ENCODE measurements around the gene PAQR5.

Gene PAQR5

GRCh38 chr15:69402816-69403215, 104.1 kb downstream of the PAQR5 start:
- H3K4me2 ChIP-seq (ENCODE audit: low read length) = no peak overlapping the region
- no peak overlapping the region for H3K4me3 ChIP-seq (ENCODE audit: low read length)
- peaks cover 12% of the 10 kb centered on the region for H3K36me3 ChIP-seq (ENCODE audit: insufficient read depth, low read length)
- H3K9me3 ChIP-seq (replicated peaks; ENCODE audit: low read length) = no peaks in the 10 kb centered on the region
- H3K27me3 ChIP-seq (ENCODE audit: control insufficient read depth, insufficient read depth, low read length) = no peaks in the 10 kb centered on the region
- H3K9ac ChIP-seq (ENCODE audit: low read depth, low read length) = no peak overlapping the region
- peaks cover 34% of the 10 kb centered on the region for H3K4me1 ChIP-seq (ENCODE audit: control insufficient read depth, insufficient read depth, low read length)

- peaks cover 30% of the 10 kb centered on the region for H3K4me1 ChIP-seq (ENCODE audit: control insufficient read depth, insufficient read depth, low read length)
- no peaks in the 10 kb centered on the region for H3K27me3 ChIP-seq (ENCODE audit: control insufficient read depth, insufficient read depth, low read length)
- H3K9ac ChIP-seq (ENCODE audit: low read depth, low read length) = peak overlapping the region; percentile 2
- H3K36me3 ChIP-seq (ENCODE audit: insufficient read depth, low read length) = peaks cover 12% of the 10 kb centered on the region
- H3K9me3 ChIP-seq (replicated peaks; ENCODE audit: low read length) = no peaks in the 10 kb centered on the region
- H3K4me3 ChIP-seq (ENCODE audit: low read length) = peak overlapping the region; percentile 3
- peak overlapping the region; percentile 49 for H3K4me2 ChIP-seq (ENCODE audit: low read length)
These were observed 104.9 kb downstream of the PAQR5 start for GRCh38 chr15:69403594-69403993.

- Histone ChIP-seq H3K27me3 (ENCODE audit: control insufficient read depth, insufficient read depth, low read length) (no peaks in the 10 kb centered on the region), H3K36me3 (ENCODE audit: insufficient read depth, low read length) (peaks cover 9% of the 10 kb centered on the region), H3K4me2 (ENCODE audit: low read length) (no peak overlapping the region), H3K4me1 (ENCODE audit: control insufficient read depth, insufficient read depth, low read length) (peaks cover 29% of the 10 kb centered on the region), H3K4me3 (ENCODE audit: low read length) (no peak overlapping the region), H3K9ac (ENCODE audit: low read depth, low read length) (no peak overlapping the region), H3K9me3 (replicated peaks; ENCODE audit: low read length) (no peaks in the 10 kb centered on the region)
These were observed 106.4 kb downstream of the PAQR5 start for GRCh38 chr15:69405110-69405509.

DNA sequence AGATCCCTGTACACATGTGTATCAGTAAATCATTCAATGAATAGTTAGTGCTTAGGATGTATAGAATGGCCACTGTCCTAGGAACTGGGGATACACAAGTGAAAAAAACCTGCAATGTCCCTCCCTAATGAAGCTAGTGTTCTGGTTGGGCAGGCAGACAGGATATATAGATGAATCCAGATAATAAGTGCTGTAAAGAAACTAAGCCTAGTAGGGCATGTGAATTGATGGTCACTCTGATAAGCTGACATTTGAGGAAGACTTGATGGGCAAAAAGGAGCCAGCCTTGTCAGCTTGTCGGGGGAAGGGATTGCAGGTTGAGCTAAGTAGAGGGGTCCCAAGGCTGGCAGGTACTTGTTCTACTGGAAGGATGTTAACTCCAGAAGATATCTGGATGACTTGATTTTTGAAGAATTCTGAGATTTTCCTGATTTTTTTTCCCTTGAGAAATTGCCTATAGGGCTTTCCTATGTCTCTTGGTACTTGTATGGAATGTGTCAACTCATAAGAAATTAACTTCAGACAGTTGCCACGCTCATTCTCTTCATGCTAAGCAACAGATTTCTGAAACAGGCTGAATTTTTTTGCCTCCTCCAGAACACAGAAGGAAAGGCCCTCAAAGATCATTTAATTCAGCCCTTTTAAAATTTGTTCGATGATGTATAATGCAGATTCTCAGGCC, 109.1 kb downstream of the PAQR5 start:
- Histone ChIP-seq H3K36me3 (ENCODE audit: insufficient read depth, low read length) (peaks cover 11% of the 10 kb centered on the region), H3K4me1 (ENCODE audit: control insufficient read depth, insufficient read depth, low read length) (peaks cover 31% of the 10 kb centered on the region), H3K4me3 (ENCODE audit: low read length) (no peak overlapping the region), H3K9ac (ENCODE audit: low read depth, low read length) (no peak overlapping the region), H3K9me3 (replicated peaks; ENCODE audit: low read length) (no peaks in the 10 kb centered on the region), H3K4me2 (ENCODE audit: low read length) (no peak overlapping the region), H3K27me3 (ENCODE audit: control insufficient read depth, insufficient read depth, low read length) (no peaks in the 10 kb centered on the region)

- H3K4me1 ChIP-seq (ENCODE audit: control insufficient read depth, insufficient read depth, low read length) = peaks cover 27% of the 10 kb centered on the region
- H3K27me3 ChIP-seq (ENCODE audit: control insufficient read depth, insufficient read depth, low read length) = no peaks in the 10 kb centered on the region
- H3K4me2 ChIP-seq (ENCODE audit: low read length) = no peak overlapping the region
- H3K4me3 ChIP-seq (ENCODE audit: low read length) = no peak overlapping the region
- H3K9ac ChIP-seq (ENCODE audit: low read depth, low read length) = no peak overlapping the region
- H3K36me3 ChIP-seq (ENCODE audit: insufficient read depth, low read length) = peaks cover 11% of the 10 kb centered on the region
- no peaks in the 10 kb centered on the region for H3K9me3 ChIP-seq (replicated peaks; ENCODE audit: low read length)
These were observed 110.1 kb downstream of the PAQR5 start for GRCh38 chr15:69408841-69409240.

DNA sequence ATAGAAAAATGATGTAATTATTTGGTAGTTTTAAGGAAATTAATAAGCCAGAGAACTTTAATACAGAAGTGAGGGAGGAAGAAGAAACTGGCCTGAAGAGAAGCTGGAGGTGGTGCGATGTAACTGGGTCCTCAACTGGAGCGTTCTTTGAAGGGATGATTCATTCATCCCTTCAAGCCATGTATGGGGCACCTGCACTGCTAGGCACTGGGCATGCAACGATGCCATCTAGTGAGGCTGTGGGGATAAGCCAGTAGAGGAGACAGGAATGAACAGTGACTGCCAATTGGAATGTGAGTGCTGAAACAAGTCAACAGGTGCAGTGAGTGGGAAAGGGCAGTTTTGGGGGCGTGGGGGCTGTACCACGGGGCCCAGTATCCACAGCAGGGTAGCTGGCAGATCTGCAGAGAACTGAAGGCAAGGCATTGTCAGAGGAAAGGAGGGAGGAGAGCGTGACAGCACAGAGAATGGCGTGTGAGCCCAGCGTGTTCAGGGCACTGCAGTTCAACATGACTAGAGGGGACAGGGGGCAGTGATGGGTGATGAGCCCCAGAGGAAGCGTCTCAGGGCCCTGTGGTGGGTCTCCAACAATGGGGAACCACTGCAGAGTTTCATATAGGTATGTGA, 111.6 kb downstream of the PAQR5 start:
- Histone ChIP-seq H3K9ac (ENCODE audit: low read depth, low read length) (no peak overlapping the region), H3K4me1 (ENCODE audit: control insufficient read depth, insufficient read depth, low read length) (peaks cover 16% of the 10 kb centered on the region), H3K27me3 (ENCODE audit: control insufficient read depth, insufficient read depth, low read length) (no peaks in the 10 kb centered on the region), H3K4me3 (ENCODE audit: low read length) (no peak overlapping the region), H3K36me3 (ENCODE audit: insufficient read depth, low read length) (peaks cover 2% of the 10 kb centered on the region), H3K4me2 (ENCODE audit: low read length) (peak overlapping the region; percentile 10), H3K9me3 (replicated peaks; ENCODE audit: low read length) (no peaks in the 10 kb centered on the region)

GRCh38 chr15:69412274-69412673, 113.6 kb downstream of the PAQR5 start:
- Histone ChIP-seq H3K36me3 (ENCODE audit: insufficient read depth, low read length) (peaks cover 2% of the 10 kb centered on the region), H3K4me2 (ENCODE audit: low read length) (peak overlapping the region; percentile 84), H3K27me3 (ENCODE audit: control insufficient read depth, insufficient read depth, low read length) (no peaks in the 10 kb centered on the region), H3K9ac (ENCODE audit: low read depth, low read length) (no peak overlapping the region), H3K4me1 (ENCODE audit: control insufficient read depth, insufficient read depth, low read length) (peaks cover 30% of the 10 kb centered on the region), H3K4me3 (ENCODE audit: low read length) (no peak overlapping the region), H3K9me3 (replicated peaks; ENCODE audit: low read length) (no peaks in the 10 kb centered on the region)

DNA sequence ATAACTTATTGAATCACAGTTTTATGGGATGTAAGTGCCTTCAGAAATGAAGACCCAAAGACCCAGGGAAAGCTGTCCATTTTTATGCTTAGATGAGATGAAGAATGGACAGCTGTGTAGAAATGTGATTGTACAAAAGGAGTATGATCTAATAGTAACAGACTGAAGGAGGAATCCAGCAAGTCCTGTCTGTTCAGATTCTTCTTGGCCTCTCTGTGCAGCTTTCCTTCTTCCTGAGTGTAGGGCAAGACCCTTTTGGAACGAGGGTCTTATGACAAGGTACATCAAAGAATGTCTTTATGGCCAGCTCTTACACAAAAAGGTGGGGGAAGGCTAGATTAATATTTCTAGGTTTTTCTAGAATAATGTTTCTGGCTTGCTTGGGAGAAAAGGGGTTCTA, 114.0 kb downstream of the PAQR5 start:
- Histone ChIP-seq H3K4me2 (ENCODE audit: low read length) (peak overlapping the region; percentile 84), H3K36me3 (ENCODE audit: insufficient read depth, low read length) (peaks cover 2% of the 10 kb centered on the region), H3K9ac (ENCODE audit: low read depth, low read length) (no peak overlapping the region), H3K9me3 (replicated peaks; ENCODE audit: low read length) (no peaks in the 10 kb centered on the region), H3K4me3 (ENCODE audit: low read length) (peak overlapping the region; percentile 94), H3K4me1 (ENCODE audit: control insufficient read depth, insufficient read depth, low read length) (peaks cover 34% of the 10 kb centered on the region), H3K27me3 (ENCODE audit: control insufficient read depth, insufficient read depth, low read length) (no peaks in the 10 kb centered on the region)

DNA sequence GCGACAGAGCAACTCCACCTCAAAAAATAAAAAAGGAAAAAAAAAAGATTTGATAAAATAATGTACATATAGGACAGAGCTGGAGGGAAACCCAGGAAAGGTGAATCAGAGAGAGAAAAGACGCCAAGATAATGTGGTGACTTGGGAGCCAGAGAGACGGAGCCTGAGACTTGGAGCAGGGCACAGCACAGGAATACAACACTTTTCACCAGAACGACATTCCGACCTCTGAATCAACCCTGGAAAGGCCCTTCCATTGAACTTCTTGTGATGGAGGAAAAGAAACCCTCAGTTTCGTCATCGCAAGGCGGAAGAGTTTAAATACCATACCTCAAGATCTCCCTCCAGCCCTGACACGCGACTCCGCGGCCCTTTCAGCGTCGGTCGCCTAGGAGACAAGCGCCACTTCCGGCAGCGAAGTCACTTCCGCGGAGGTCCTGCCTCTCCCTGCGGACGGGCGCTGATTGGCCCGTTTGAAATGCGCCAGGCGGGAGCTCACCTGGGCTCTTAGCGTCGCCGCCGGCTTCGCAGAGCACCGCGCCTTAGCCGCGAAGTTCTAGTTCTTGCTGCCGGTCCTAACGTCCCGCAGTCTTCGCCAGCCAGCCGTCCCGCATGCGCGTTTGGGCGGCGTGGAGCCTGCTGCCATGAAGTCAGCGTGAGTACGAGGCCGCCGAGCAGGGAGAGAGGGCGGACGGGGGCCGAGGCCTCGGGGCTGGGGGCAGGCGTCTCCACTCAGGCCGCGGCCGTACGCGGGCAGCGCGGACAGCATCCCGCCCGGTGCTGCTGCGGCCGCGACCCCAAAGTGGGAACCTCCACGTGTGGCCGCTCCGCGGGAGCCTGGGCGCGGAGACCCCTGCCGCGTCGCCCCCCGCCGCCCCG, 115.3 kb downstream of the PAQR5 start, which contains the start of gene KIF23:
TSS of gene KIF23 (plus strand) at position 528 of the 879 bp plus-strand sequence. CDS start at position 645, 117 bp downstream.
- H3K4me2 ChIP-seq (ENCODE audit: low read length) = peak within 1 kb of the TSS; percentile 84
- H3K9ac ChIP-seq (ENCODE audit: low read depth, low read length) = peak within 1 kb of the TSS; percentile 99
- peaks cover 10% of the 10 kb centered on the region for H3K36me3 ChIP-seq (ENCODE audit: insufficient read depth, low read length)
- no peaks in the 10 kb centered on the region for H3K9me3 ChIP-seq (replicated peaks; ENCODE audit: low read length)
- peaks cover 37% of the 10 kb centered on the region for H3K4me1 ChIP-seq (ENCODE audit: control insufficient read depth, insufficient read depth, low read length)
- peak within 1 kb of the TSS; percentile 94 for H3K4me3 ChIP-seq (ENCODE audit: low read length)
- H3K27me3 ChIP-seq (ENCODE audit: control insufficient read depth, insufficient read depth, low read length) = no peaks in the 10 kb centered on the region

DNA sequence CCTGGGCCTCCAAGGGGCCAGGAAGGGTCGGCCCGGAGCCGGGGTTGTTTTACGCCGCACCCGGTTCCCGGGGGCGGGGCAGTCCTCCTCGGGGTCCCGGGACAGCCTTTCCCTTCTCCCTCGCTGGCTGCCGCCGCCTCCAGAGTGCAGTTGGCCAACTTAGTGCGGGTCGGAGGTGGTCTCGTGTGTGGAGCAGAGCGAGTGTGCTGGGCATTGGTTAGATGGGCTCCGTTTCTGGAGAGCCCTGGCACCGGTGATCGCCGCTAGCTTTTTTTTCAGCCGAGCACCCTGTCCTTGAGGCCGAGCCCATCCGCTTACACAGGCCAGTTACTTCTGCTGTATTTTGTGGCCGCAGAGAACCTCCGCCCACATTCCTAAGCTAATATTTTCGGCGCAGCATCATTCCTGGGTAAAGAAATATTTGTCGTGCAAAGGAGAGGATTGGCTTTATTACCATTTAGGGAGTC, 116.0 kb downstream of the PAQR5 start:
- peak overlapping the region; percentile 94 for H3K4me3 ChIP-seq (ENCODE audit: low read length)
- peak overlapping the region; percentile 99 for H3K9ac ChIP-seq (ENCODE audit: low read depth, low read length)
- H3K4me2 ChIP-seq (ENCODE audit: low read length) = peak overlapping the region; percentile 84
- H3K9me3 ChIP-seq (replicated peaks; ENCODE audit: low read length) = no peaks in the 10 kb centered on the region
- peaks cover 17% of the 10 kb centered on the region for H3K36me3 ChIP-seq (ENCODE audit: insufficient read depth, low read length)
- no peaks in the 10 kb centered on the region for H3K27me3 ChIP-seq (ENCODE audit: control insufficient read depth, insufficient read depth, low read length)
- peaks cover 37% of the 10 kb centered on the region for H3K4me1 ChIP-seq (ENCODE audit: control insufficient read depth, insufficient read depth, low read length)

DNA sequence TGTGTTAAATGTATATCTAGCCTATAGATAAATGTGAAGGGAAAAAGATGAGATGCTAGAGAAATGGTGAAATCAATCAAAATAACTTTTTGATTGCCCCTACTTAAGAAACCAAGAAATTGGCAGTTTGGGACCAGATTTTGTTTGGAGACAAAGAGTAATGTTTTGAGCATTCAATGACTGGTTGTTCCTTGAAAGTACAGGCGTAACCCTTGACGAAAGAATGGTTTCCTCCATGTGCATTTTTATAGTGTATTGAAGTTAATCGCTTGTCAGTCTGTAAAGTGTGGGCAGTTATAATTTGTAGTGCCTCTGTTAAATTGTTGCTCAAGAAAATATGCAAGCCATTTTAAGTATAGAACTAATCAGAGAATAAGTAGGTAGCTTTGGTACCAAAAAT, 116.7 kb downstream of the PAQR5 start:
- H3K4me2 ChIP-seq (ENCODE audit: low read length) = peak overlapping the region; percentile 84
- H3K9ac ChIP-seq (ENCODE audit: low read depth, low read length) = peak overlapping the region; percentile 99
- H3K4me3 ChIP-seq (ENCODE audit: low read length) = peak overlapping the region; percentile 94
- H3K27me3 ChIP-seq (ENCODE audit: control insufficient read depth, insufficient read depth, low read length) = no peaks in the 10 kb centered on the region
- H3K9me3 ChIP-seq (replicated peaks; ENCODE audit: low read length) = no peaks in the 10 kb centered on the region
- H3K4me1 ChIP-seq (ENCODE audit: control insufficient read depth, insufficient read depth, low read length) = peaks cover 31% of the 10 kb centered on the region
- H3K36me3 ChIP-seq (ENCODE audit: insufficient read depth, low read length) = peaks cover 20% of the 10 kb centered on the region
